ENCODE results near the gene ABI3BP.

The ABI3BP gene

GRCh38 chr3:100759159-100759558, 234.1 kb downstream of the ABI3BP start:
- no peak overlapping the region for H3K4me3 ChIP-seq (ENCODE audit: low read depth, low read length)
- TF ChIP-seq CTCF (IDR thresholded peaks at IDR 0.05; ENCODE audit: low read depth, low read length) = no peak

DNA sequence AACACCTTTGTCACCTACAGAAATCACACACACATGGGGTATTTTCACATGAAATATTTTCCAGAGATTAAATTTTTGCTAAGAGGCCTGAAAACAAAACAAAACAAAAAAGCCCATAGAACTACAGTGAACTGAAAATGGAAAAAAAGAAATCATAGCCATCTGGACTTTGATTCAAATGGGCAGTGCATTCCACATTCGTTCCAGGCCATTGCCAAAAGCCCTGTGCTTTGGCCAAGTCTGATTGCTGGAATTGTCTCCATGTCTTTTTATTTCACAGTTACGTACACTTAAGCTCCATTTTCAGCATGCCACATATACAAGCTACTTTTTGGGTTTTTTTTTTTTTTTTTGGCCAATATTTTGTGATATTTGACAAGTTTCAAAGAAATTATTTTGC, 236.8 kb downstream of the ABI3BP start:
- no peak for TF ChIP-seq CTCF (IDR thresholded peaks at IDR 0.05; ENCODE audit: low read depth, low read length)
- H3K4me3 ChIP-seq (ENCODE audit: low read depth, low read length) = no peak overlapping the region

- H3K4me3 ChIP-seq (ENCODE audit: low read depth, low read length) = no peak overlapping the region
Measured at GRCh38 chr3:100754563-100755334, 238.5 kb downstream of the ABI3BP start.

GRCh38 chr3:100753846-100754245, 239.4 kb downstream of the ABI3BP start:
- TF ChIP-seq CTCF (IDR thresholded peaks at IDR 0.05; ENCODE audit: low read depth, low read length) = no peak

More at GRCh38 chr3:100754563-100755334, 238.5 kb downstream of the ABI3BP start:
- no peak for TF ChIP-seq CTCF (IDR thresholded peaks at IDR 0.05; ENCODE audit: low read depth, low read length)

GRCh38 chr3:100748967-100749366, 244.3 kb downstream of the ABI3BP start:
- no peak for TF ChIP-seq CTCF (IDR thresholded peaks at IDR 0.05; ENCODE audit: low read depth, low read length)
- H3K4me3 ChIP-seq (ENCODE audit: low read depth, low read length) = no peak overlapping the region

More at GRCh38 chr3:100753846-100754245, 239.4 kb downstream of the ABI3BP start:
- H3K4me3 ChIP-seq (ENCODE audit: low read depth, low read length) = no peak overlapping the region

- no peak for TF ChIP-seq CTCF (IDR thresholded peaks at IDR 0.05; ENCODE audit: low read depth, low read length)
Measured at GRCh38 chr3:100748220-100748619, 245.0 kb downstream of the ABI3BP start.

GRCh38 chr3:100746092-100746491, 247.1 kb downstream of the ABI3BP start:
- no peak overlapping the region for H3K4me3 ChIP-seq (ENCODE audit: low read depth, low read length)
- TF ChIP-seq CTCF (IDR thresholded peaks at IDR 0.05; ENCODE audit: low read depth, low read length) = no peak

More at GRCh38 chr3:100748220-100748619, 245.0 kb downstream of the ABI3BP start:
- H3K4me3 ChIP-seq (ENCODE audit: low read depth, low read length) = no peak overlapping the region

Measured in WI38 (cell line).